Ovary (tissue), 3 donors: ENCODE results near the gene TIMM13.

Source experiments
- CTCF ChIP-seq, 3 donors: fragments of 450-650 bp in 2 of 3; fragments of 200-600 bp in 1 of 3; IDR thresholded peaks; one replicate each; pipeline versions ENCODE4 v1.5.1 to v1.8.0; 2016 to 2022; ENCODE audit warnings: antibody characterized with exemption in 3 of 3, mild to moderate bottlenecking in 1 of 3
- EP300 ChIP-seq: sonication (generic); formaldehyde crosslinking; IDR thresholded peaks from one replicate; pipeline ENCODE4 v1.6.1; 2017; ENCODE audit warnings: antibody characterized with exemption
- POLR2A ChIP-seq: fragments of 450-650 bp; IDR thresholded peaks from one replicate; pipeline ENCODE4 v1.6.1; 2017; ENCODE audit warnings: antibody characterized with exemption, mild to moderate bottlenecking, moderate library complexity
- donor health status: DM: no; HTN: no; CAD: no.

- no peak for TF ChIP-seq CTCF (IDR thresholded peaks at IDR 0.05)
- TF ChIP-seq POLR2A, result no peak
- no peak for TF ChIP-seq EP300
These were observed 30.7 kb upstream of the TIMM13 start for GRCh38 chr19:2458054-2458453.
